Endothelial cell of umbilical vein (primary cell): ENCODE results near the gene DAP.

ENCODE experiments used
- CTCF ChIP-seq, 2 donors: IDR thresholded peaks; 1 replicate in 1 of 2; 2 replicates in 1 of 2; pipeline ENCODE4 v1.5.1; 2011; ENCODE audit warnings: low read length in 2 of 2, mild to moderate bottlenecking in 2 of 2, moderate library complexity in 2 of 2, control low read depth in 1 of 2, inconsistent platforms in 1 of 2, low read depth in 1 of 2; ENCODE audit not compliant: insufficient read depth in 1 of 2; ENCODE audit errors: extremely low read depth in 1 of 2
- EZH2 ChIP-seq: IDR thresholded peaks from 2 replicates; pipeline ENCODE4 v1.6.1; 2012; ENCODE audit warnings: borderline replicate concordance, low read depth, mild to moderate bottlenecking, moderate library complexity, low read length, inconsistent platforms; ENCODE audit not compliant: severe bottlenecking
- FOS ChIP-seq: IDR thresholded peaks from 2 replicates; pipeline ENCODE4 v1.6.1; 2011; ENCODE audit warnings: mild to moderate bottlenecking, low read length, moderate library complexity, borderline replicate concordance; ENCODE audit not compliant: insufficient read depth
- JUN ChIP-seq: IDR thresholded peaks from 2 replicates; pipeline ENCODE4 v1.6.1; 2011; ENCODE audit warnings: borderline replicate concordance, low read depth; ENCODE audit not compliant: insufficient read length, insufficient read depth
- MYC ChIP-seq: IDR thresholded peaks from one replicate; pipeline ENCODE4 v1.6.1; 2011; ENCODE audit warnings: mild to moderate bottlenecking, low read depth, low read length
- POLR2A ChIP-seq: IDR thresholded peaks from 2 replicates; pipeline ENCODE4 v1.6.1; 2012; ENCODE audit warnings: low read depth, mild to moderate bottlenecking, control low read depth, low read length
- POLR2AphosphoS5 ChIP-seq: IDR thresholded peaks from 2 replicates; pipeline ENCODE4 v1.6.1; 2012; ENCODE audit warnings: low read depth, mild to moderate bottlenecking, control low read depth, low read length, moderate library complexity; ENCODE audit not compliant: insufficient read depth

GRCh38 chr5:10762776-10763500, 1.9 kb upstream of the DAP start:
- TF ChIP-seq CTCF (IDR thresholded peaks at IDR 0.05; ENCODE audit: extremely low read depth in 1 of 2, insufficient read depth in 1 of 2, low read depth in 1 of 2, low read length in 2 of 2) (no peak), JUN (no peak), POLR2A (no peak), EZH2 (no peak), FOS (no peak), POLR2AphosphoS5 (no peak), MYC (no peak)
